Type B pancreatic cell (in vitro differentiated cells): Measurements from ENCODE around the gene C4BPA. TPM values are rescaled to one million over a fixed set of nuclear protein-coding genes. Genes with fewer than 3 reads are reported as not detected.

Experiments used
- DNase-seq: peaks from one replicate; pipeline ENCODE4 v3.0.0; 2021; ENCODE audit warnings: mixed read lengths; ENCODE audit not compliant: unreplicated experiment; ENCODE audit errors: extremely low spot score
- H3K27ac Mint-ChIP-seq: 2 replicates; pipeline ENCODE4 v1.8.0; 2021; ENCODE audit warnings: mild to moderate bottlenecking, mixed read lengths
- H3K27me3 Mint-ChIP-seq: 2 replicates; pipeline ENCODE4 v1.8.0; 2021; ENCODE audit warnings: mixed read lengths
- H3K36me3 Mint-ChIP-seq: 2 replicates; pipeline ENCODE4 v1.8.0; 2021; ENCODE audit warnings: mixed read lengths
- H3K4me1 Mint-ChIP-seq: one replicate; pipeline ENCODE4 v1.8.0; 2021; ENCODE audit warnings: mixed read lengths; ENCODE audit not compliant: unreplicated experiment
- H3K4me3 Mint-ChIP-seq: 2 replicates; pipeline ENCODE4 v1.8.0; 2021; ENCODE audit warnings: mild to moderate bottlenecking, mixed read lengths
- H3K9me3 Mint-ChIP-seq: 2 replicates; pipeline ENCODE4 v1.8.0; 2021; ENCODE audit warnings: mixed read lengths
- total RNA-seq: library from RNA; stranded (reverse); gene quantifications from 2 replicates; pipeline ENCODE4 v1.2.1, GENCODE V29; 2021; ENCODE audit warnings: low replicate concordance
- TF ChIP-seq, protein P1 (sequence below): fragments of 200-600 bp; sonication (generic); conservative IDR thresholded peaks from 2 replicates; pipeline ENCODE4 v1.5.0; 2021; ENCODE audit warnings: antibody characterized with exemption, mild to moderate bottlenecking

The C4BPA gene
- total RNA-seq, 1 donor from 2014 or later, result 0.87 TPM

GRCh38 chr1:207077012-207077411 is 27.0 kb upstream of the C4BPA start:
- H3K27me3 Mint-ChIP-seq, result no peaks in the 10 kb centered on the region

DNA sequence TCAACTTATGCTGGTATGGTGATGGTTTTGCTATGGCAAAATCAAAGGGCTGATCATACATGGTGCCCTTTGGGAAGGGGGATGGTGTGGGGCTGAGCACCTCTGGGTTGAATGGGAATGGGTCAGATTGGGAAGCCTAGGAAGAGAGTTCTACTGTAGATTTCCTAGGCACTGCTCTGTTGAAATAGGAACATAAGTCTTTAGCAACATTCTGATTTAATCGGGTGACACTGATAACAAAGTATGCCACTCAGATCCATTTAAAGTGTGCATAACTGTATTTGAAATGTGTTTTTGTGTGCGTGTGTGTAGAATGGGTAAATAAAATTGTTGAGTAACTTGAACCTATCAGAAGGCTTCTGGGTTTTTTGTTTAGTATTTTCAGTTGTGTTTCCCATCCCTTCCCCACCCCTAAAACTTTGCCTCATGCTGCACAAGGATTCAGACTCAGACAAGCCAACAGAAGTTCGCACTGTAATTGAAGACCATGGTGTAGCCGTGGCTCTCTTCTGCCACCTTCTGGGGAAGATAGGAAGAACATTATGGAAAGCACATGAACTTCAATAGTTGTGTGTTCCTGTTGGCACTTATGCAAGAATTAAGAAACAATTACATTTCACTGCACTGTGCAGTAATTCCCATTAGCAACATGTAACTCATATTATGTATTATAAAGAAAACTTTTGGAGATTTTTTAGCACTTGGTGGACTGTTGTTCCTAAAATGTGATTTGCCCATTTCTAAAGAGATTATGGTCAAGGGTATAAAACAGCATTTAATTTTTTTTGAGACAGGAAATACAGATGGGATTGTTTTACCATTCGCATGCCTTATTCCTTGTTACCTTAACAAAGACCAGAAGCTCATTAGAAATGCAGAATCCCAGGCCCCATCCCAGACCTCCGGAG is 26.3 kb upstream of the C4BPA start:
- H3K27ac Mint-ChIP-seq, result peak overlapping the region; percentile 26

More at GRCh38 chr1:207077012-207077411, 27.0 kb upstream of the C4BPA start:
- Mint-ChIP-seq H3K4me3 (no peak overlapping the region), H3K36me3 (peaks cover 9% of the 10 kb centered on the region), H3K27ac (no peak overlapping the region), H3K4me1 (peaks cover 10% of the 10 kb centered on the region), H3K9me3 (no peaks in the 10 kb centered on the region)
- no peak for DNase-seq
- TF ChIP-seq, protein P1, sequence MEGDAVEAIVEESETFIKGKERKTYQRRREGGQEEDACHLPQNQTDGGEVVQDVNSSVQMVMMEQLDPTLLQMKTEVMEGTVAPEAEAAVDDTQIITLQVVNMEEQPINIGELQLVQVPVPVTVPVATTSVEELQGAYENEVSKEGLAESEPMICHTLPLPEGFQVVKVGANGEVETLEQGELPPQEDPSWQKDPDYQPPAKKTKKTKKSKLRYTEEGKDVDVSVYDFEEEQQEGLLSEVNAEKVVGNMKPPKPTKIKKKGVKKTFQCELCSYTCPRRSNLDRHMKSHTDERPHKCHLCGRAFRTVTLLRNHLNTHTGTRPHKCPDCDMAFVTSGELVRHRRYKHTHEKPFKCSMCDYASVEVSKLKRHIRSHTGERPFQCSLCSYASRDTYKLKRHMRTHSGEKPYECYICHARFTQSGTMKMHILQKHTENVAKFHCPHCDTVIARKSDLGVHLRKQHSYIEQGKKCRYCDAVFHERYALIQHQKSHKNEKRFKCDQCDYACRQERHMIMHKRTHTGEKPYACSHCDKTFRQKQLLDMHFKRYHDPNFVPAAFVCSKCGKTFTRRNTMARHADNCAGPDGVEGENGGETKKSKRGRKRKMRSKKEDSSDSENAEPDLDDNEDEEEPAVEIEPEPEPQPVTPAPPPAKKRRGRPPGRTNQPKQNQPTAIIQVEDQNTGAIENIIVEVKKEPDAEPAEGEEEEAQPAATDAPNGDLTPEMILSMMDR, result no peak

DNA sequence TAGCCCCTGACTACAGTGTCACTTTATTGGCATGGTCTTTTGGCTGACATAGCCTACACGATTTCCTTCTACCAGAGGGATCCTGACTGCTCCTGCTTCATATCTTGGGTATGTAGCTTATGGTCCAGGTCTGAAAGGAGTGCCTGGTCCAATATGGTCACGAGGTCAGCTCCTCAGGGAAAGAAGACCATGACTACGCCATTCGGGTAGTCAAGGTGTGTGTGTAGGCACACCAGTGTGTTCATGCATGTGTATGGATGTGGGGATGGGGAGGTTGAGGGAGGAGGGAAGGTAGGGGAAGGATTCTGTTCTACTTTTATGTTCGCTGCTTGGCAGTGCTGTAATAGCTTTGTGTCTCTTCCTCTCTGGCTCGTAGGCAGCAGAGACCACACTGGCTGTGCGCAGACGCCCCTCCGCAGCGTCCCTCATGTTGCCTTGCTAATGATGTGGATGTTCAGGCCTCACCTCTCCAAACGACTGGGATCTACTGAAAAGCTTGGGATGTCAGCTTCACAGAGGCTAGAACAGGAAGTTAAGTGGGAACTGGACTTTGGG is 25.4 kb upstream of the C4BPA start:
- no peak overlapping the region for H3K27ac Mint-ChIP-seq
- no peaks in the 10 kb centered on the region for H3K27me3 Mint-ChIP-seq
- peaks cover 4% of the 10 kb centered on the region for H3K36me3 Mint-ChIP-seq
- no peak for DNase-seq
- H3K4me1 Mint-ChIP-seq, result peaks cover 10% of the 10 kb centered on the region
- H3K9me3 Mint-ChIP-seq, result no peaks in the 10 kb centered on the region
- no peak overlapping the region for H3K4me3 Mint-ChIP-seq
- TF ChIP-seq, protein P1, result no peak

More for the DNA sequence above, 26.3 kb upstream of the C4BPA start:
- DNase-seq, result no peak
- peaks cover 10% of the 10 kb centered on the region for H3K4me1 Mint-ChIP-seq
- no peak overlapping the region for H3K4me3 Mint-ChIP-seq
- TF ChIP-seq, protein P1, result peak; percentile 91
- no peaks in the 10 kb centered on the region for H3K27me3 Mint-ChIP-seq
- peaks cover 8% of the 10 kb centered on the region for H3K36me3 Mint-ChIP-seq
- no peaks in the 10 kb centered on the region for H3K9me3 Mint-ChIP-seq

DNA sequence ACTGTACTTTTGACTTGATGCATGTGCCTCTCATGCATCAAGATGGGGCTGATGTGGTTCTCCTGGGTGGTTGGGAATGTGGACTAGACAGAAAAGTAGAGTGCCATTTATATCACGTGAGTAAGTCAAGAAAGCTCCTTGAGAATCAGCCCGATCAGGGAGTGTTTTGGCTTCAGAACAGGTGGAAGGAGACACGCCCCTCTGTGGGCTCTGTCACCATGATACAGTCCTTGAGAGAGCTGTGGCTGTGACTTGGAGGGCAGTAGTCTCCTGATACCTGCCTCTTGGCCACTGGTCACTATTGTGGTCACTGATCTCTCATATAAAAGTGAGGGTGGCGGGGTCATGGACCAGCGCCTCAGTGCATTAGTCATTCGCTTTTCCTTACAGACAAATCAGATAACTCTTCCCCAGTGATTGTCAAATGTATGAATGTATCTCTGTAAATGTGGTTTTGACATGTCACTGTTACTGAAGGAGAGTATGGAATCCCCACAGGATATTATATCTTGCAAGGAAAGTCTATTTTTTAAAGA is 24.3 kb upstream of the C4BPA start:
- Mint-ChIP-seq H3K4me3 (no peak overlapping the region), H3K9me3 (no peaks in the 10 kb centered on the region), H3K27me3 (no peaks in the 10 kb centered on the region), H3K36me3 (no peaks in the 10 kb centered on the region), H3K27ac (no peak overlapping the region), H3K4me1 (peaks cover 11% of the 10 kb centered on the region)
- TF ChIP-seq, protein P1, result no peak
- no peak for DNase-seq

DNA sequence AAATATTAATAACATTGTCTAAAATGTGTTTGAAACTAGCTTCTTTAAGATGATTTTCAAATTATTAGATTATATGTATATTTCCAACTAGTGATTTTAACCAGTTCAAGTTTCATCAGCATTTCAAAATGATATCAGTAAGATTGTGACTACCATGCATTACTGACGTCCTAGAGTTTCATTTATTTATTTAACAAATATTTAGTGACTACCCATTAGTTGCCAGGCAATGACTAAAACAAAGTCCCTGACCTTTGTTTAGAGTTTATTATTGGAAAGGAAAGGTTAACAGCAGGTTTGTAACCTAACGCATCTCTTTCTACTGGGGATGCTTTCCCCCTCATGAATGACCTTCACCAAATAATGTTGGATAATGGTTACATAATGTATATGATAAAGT is 22.9 kb upstream of the C4BPA start:
- Mint-ChIP-seq H3K36me3 (no peaks in the 10 kb centered on the region), H3K27ac (no peak overlapping the region), H3K9me3 (no peaks in the 10 kb centered on the region), H3K4me1 (peaks cover 18% of the 10 kb centered on the region), H3K4me3 (no peak overlapping the region), H3K27me3 (no peaks in the 10 kb centered on the region)
- no peak for DNase-seq
- TF ChIP-seq, protein P1, result no peak
